HG03354 (cell line): ENCODE results near the gene CD160.
"Not testable (repeated sequence)": the region's sequence is repeated elsewhere in the genome, so short reads cannot be mapped to it uniquely, and the experiment has no call there.

ENCODE experiments used
- ATAC-seq: cut with Tn5 transposase; IDR thresholded peaks from one replicate; pipeline ENCODE4 v1.9.1; 2021; ENCODE audit warnings: mild to moderate bottlenecking; ENCODE audit not compliant: unreplicated experiment, poor library complexity, severe bottlenecking

The CD160 gene

DNA sequence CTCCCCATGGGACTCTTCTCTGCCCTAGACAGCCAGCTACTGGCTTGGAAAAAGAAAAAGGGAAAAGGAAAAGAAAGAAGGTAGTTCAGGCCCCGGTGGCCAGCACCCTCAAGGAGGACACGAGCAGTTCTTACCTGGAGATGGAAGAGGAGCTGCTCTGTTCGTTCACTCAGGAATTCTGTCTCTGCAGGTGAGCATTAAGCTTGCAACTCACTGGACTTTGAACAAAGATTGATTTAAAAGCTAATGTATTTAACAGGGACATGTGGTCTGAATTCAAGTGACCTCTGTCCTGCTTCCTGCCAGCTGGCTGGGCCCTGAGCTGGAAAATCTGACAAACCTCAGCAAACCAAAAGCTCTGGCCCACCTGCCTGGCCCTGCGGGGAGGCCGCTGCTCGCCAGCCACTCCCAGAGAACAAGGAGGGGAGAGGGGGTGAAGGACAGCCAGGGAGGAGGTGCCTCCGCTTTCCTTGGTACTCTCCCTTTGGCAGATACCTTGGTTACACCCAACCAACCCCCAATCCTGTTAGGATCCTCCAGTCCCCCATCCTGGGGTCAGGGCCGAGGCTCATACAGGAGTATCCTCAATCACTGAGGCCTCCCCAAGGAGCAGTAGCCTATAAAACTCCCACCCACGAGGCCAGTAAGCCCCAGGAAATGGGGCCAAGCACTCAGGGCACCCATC lies 12.0 kb upstream of the CD160 start, which contains the start of gene PDZK1:
Gene PDZK1, minus strand, starts transcription at position 186 of the 685 bp plus-strand sequence. CDS start 19,347 bp downstream, outside the sequence.
- no peak for ATAC-seq

DNA sequence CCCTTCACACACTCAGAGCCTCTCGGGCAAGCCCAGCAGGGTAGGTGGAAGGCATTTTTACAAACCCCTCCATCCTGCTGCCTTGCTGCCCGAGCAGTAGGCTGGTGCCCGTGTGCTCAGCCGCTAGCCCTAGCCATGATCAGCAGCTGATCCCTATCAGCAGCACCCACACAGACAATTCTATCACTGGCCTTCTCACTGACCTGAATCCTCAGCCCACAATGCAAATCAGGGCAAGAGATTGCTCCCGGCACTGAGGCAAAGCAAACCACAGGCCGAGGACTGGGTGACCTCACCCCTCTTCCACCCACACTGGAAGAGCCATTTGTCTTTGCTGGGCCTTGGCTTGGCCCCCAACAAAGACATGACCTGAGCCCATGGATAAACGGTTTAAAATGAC lies 11.2 kb upstream of the CD160 start:
- ATAC-seq = no peak

DNA sequence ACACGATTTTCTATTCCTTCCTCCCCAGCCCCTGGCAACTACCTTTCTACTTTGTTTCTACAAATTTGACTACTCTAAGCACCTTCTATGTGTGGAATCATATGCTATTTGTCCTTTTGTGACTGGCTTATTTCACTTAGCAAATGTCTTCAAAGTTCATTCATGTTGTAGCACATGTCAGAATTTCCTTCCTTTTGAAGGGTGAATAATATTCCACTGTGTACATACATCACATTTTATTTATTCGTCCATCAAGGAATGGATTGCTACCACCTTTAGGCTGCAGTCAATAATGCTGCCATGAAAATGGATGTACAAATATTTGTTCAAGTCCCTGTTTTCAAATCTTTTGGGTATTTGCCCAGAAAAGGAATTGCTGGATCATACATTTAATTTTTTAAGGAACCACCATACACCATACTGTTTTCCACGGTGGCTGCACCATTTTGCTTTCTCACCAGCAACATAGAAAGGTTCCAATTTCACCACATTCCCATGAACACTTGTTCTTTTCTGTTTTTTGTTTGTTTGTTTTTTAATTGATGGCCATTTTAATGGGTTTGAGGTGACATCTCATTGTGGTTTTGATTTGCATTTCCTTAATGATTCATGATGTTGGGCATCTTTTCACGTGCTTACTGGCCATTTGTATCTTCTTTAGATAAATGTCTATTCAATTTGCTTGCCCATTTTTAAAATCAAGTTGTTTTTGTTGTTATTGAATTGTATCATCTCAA lies 8.8 kb upstream of the CD160 start:
- ATAC-seq = no peak

GRCh38 chr1:145711213-145711651 lies 8.1 kb upstream of the CD160 start:
- ATAC-seq = no peak

- no peak for ATAC-seq
These were observed 4.7 kb upstream of the CD160 start for GRCh38 chr1:145714524-145715111.

DNA sequence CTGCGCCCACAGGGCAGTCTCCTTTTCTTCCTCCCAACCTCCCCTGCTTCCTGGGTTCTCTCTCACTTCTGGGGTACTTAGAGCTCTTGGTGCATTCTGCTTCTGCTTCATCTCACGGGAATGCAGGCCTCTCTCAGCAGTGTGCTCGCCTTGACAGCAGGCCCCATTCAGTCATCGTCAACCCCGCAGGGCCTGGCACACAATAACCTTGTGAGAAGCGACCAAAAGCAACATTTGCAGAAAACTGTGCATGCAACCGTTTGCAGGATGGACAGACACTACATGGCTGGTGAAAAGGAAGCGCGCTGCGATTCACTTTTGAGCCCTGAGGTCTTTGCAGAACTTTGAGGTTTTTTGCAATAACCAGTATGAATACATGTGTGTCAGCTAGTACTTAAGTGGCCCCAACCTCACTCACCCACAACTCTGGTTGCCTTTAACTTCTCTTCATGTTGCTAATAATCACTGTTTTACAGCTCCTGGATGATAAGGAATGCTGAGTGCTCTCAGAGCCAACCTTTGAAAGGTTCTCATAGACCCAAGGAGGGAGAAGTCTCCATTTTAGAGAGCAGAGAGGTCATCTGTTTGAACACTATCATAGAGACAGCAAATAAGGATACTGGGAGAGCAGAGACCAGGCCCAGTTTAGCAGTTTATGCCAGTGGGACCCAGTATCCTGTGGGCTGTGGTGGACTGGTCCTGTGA lies 2.5 kb upstream of the CD160 start:
- no peak for ATAC-seq

GRCh38 chr1:145717833-145718232 lies 1.5 kb upstream of the CD160 start:
- no peak for ATAC-seq

GRCh38 chr1:145718465-145718864 lies 834 bp upstream of the CD160 start:
- not testable (repeated sequence) for ATAC-seq

- no peak for ATAC-seq
These were observed 1.2 kb downstream of the CD160 start for GRCh38 chr1:145720556-145720877.

DNA sequence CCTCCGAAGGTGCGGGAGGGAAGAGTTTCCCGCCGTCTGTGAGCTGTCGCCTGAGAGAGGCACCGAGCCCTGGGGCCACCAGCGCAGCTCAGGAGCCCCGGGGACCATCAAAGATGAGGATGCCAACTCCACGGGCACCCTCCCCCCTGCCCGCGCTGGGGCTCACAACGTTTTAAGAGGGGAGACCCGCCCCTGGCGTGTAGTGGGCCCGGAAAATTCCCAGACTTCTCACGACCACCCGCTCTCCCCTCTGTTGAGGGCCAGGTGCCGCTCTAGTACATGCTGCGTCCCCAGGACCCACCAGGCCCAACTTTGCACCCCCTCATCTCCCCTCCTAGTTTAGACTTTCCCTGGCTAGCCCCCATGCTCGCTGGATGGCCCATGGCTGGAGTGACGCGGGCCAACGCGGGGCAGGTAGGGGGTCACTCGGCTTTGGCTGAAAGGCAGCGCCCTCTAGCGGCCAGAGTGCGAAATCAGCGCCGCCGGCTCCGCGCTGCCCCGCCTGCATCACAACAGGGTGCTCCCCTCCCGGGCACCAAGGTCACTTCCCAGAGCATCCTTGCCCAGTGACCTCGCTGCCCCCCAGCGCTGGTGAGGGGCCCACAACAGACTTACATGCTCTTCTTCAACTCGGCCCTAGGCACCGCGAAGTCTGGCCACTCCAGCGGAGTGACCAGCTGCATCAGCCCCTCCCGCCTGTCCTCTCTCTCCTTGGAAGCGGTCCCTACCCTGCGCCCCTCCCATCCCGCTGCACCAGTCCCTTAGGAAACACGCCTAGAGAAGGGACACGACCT lies 1.8 kb downstream of the CD160 start:
- peak; percentile 66 for ATAC-seq

- ATAC-seq = not testable (repeated sequence)
These were observed 6.9 kb downstream of the CD160 start for GRCh38 chr1:145726193-145726592.

- ATAC-seq = no peak
These were observed 9.9 kb downstream of the CD160 start for GRCh38 chr1:145729196-145729595.

GRCh38 chr1:145729666-145730436 lies 10.6 kb downstream of the CD160 start:
- ATAC-seq = no peak

GRCh38 chr1:145730467-145730866 lies 11.2 kb downstream of the CD160 start:
- no peak for ATAC-seq

- ATAC-seq = no peak
These were observed 11.6 kb downstream of the CD160 start for GRCh38 chr1:145730900-145731299.

- no peak for ATAC-seq
These were observed 16.9 kb downstream of the CD160 start for GRCh38 chr1:145736191-145736590.

GRCh38 chr1:145740269-145740668 lies 21.0 kb downstream of the CD160 start:
- no peak for ATAC-seq

GRCh38 chr1:145747398-145748247 lies 28.3 kb downstream of the CD160 start:
- no peak for ATAC-seq
